ENCODE measurements around the gene ITM2B. TPM values are rescaled to one million over a fixed set of nuclear protein-coding genes. Genes with fewer than 3 reads are reported as not detected.

ITM2B gene
- total RNA-seq (2014; rRNA removed; shearing (Covaris generic)) (263 and 295 TPM in 2 replicates), polyA plus RNA-seq (2016; fragmentation: Nextera tagmentation; extraction: Ambion mirVana) (689 and 690 TPM in 2 replicates)

- WGBS, 2 experiments (ENCODE audit: low coverage in 1 of 2, low lambda C conversion rate in 2 of 2, missing lambda C conversion rate in 2 of 2): 1 to 2% methylated on average over 51 to 55 of the region's 94 CpGs
- Histone ChIP-seq H3K79me2 (ENCODE audit: insufficient read depth) (peaks cover 50% of the 10 kb centered on the region), H3F3A (ENCODE audit: insufficient read depth) (peaks cover 25% of the 10 kb centered on the region), H4K20me1 (ENCODE audit: insufficient read depth) (peaks cover 14% of the 10 kb centered on the region; the same call in 1 of the 2 replicates), H3K4me2 (ENCODE audit: unreplicated experiment) (peak within 1 kb of the TSS; percentile 100), H3K4me1 (ENCODE audit: insufficient read depth) (peaks cover 32% of the 10 kb centered on the region), H3K36me3 (ENCODE audit: low read depth) (no peaks in the 10 kb centered on the region), H3K9me3 (ENCODE audit: low read depth) (no peaks in the 10 kb centered on the region), H3K9me2 (ENCODE audit: insufficient read depth) (no peaks in the 10 kb centered on the region), H3K27ac (peak within 1 kb of the TSS; percentile 88), H2AFZ (peak within 1 kb of the TSS; percentile 93), H3K9ac (peak within 1 kb of the TSS; percentile 94), H3K4me3 (peak within 1 kb of the TSS; percentile 91), H3K27me3 (replicated peaks; ENCODE audit: insufficient read depth) (no peaks in the 10 kb centered on the region)
- in situ Hi-C loops (cut with MboI): no loop called here
- TF ChIP-seq EZH2 (IDR thresholded peaks at IDR 0.05; ENCODE audit: insufficient read depth, poor library complexity, severe bottlenecking) (no peak), EZH2phosphoT487 (IDR thresholded peaks at IDR 0.05; ENCODE audit: insufficient read depth, low read depth) (no peak)
- DNase-seq: peak; percentile 90
Measured at GRCh38 chr13:48233046-48233888, at the start of gene ITM2B. TSS of gene ITM2B (plus strand) at chr13:48233206. CDS start at chr13:48233361, 155 bp downstream.

GRCh38 chr13:48184260-48184659 is 48.7 kb upstream of the ITM2B start:
- Histone ChIP-seq H3K27ac (no peak overlapping the region), H3K4me1 (ENCODE audit: insufficient read depth) (no peaks in the 10 kb centered on the region), H3K36me3 (ENCODE audit: low read depth) (no peaks in the 10 kb centered on the region), H3K9me2 (ENCODE audit: insufficient read depth) (no peaks in the 10 kb centered on the region), H3K9me3 (ENCODE audit: low read depth) (no peaks in the 10 kb centered on the region), H4K20me1 (ENCODE audit: insufficient read depth) (no peaks in the 10 kb centered on the region), H3K4me3 (no peak overlapping the region), H3F3A (ENCODE audit: insufficient read depth) (no peaks in the 10 kb centered on the region), H3K4me2 (ENCODE audit: unreplicated experiment) (no peak overlapping the region), H3K79me2 (ENCODE audit: insufficient read depth) (no peaks in the 10 kb centered on the region), H2AFZ (no peak overlapping the region), H3K9ac (no peak overlapping the region), H3K27me3 (replicated peaks; ENCODE audit: insufficient read depth) (0 out of 2 replicates have a peak, but pooled peaks cover 3% of the 10 kb centered on the region)
- 71 to 75% methylated on average over 4 of the region's 4 CpGs for WGBS, 2 experiments (ENCODE audit: low coverage in 1 of 2, low lambda C conversion rate in 2 of 2, missing lambda C conversion rate in 2 of 2)
- no peak for DNase-seq
- TF ChIP-seq EZH2phosphoT487 (IDR thresholded peaks at IDR 0.05; ENCODE audit: insufficient read depth, low read depth) (no peak), EZH2 (IDR thresholded peaks at IDR 0.05; ENCODE audit: insufficient read depth, poor library complexity, severe bottlenecking) (no peak)
- in situ Hi-C loops (cut with MboI): no loop called here

GRCh38 chr13:48185018-48185417 is 48.0 kb upstream of the ITM2B start:
- Histone ChIP-seq H3K9ac (no peak overlapping the region), H3F3A (ENCODE audit: insufficient read depth) (no peaks in the 10 kb centered on the region), H3K27me3 (replicated peaks; ENCODE audit: insufficient read depth) (0 out of 2 replicates have a peak, but pooled peaks cover 3% of the 10 kb centered on the region), H3K27ac (no peak overlapping the region), H3K4me3 (no peak overlapping the region), H2AFZ (peak overlapping the region; percentile 11; the same call in 1 of the 2 replicates), H3K36me3 (ENCODE audit: low read depth) (no peaks in the 10 kb centered on the region), H4K20me1 (ENCODE audit: insufficient read depth) (no peaks in the 10 kb centered on the region), H3K4me1 (ENCODE audit: insufficient read depth) (no peaks in the 10 kb centered on the region), H3K79me2 (ENCODE audit: insufficient read depth) (no peaks in the 10 kb centered on the region), H3K4me2 (ENCODE audit: unreplicated experiment) (no peak overlapping the region), H3K9me2 (ENCODE audit: insufficient read depth) (no peaks in the 10 kb centered on the region), H3K9me3 (ENCODE audit: low read depth) (no peaks in the 10 kb centered on the region)
- in situ Hi-C loops (cut with MboI): no loop called here
- TF ChIP-seq EZH2 (IDR thresholded peaks at IDR 0.05; ENCODE audit: insufficient read depth, poor library complexity, severe bottlenecking): no peak
- no peak for TF ChIP-seq EZH2phosphoT487 (IDR thresholded peaks at IDR 0.05; ENCODE audit: insufficient read depth, low read depth)
- peak; percentile 27 for DNase-seq

GRCh38 chr13:48186722-48187121 is 46.3 kb upstream of the ITM2B start:
- in situ Hi-C loops (cut with MboI): no loop called here
- TF ChIP-seq EZH2 (IDR thresholded peaks at IDR 0.05; ENCODE audit: insufficient read depth, poor library complexity, severe bottlenecking): no peak
- no peak for TF ChIP-seq EZH2phosphoT487 (IDR thresholded peaks at IDR 0.05; ENCODE audit: insufficient read depth, low read depth)
- Histone ChIP-seq H3K27me3 (replicated peaks; ENCODE audit: insufficient read depth) (0 out of 2 replicates have a peak, but pooled peaks cover 3% of the 10 kb centered on the region), H3K4me1 (ENCODE audit: insufficient read depth) (no peaks in the 10 kb centered on the region), H3K79me2 (ENCODE audit: insufficient read depth) (no peaks in the 10 kb centered on the region), H3K4me3 (no peak overlapping the region), H2AFZ (no peak overlapping the region), H3K9me3 (ENCODE audit: low read depth) (no peaks in the 10 kb centered on the region), H3K9ac (no peak overlapping the region), H3K27ac (no peak overlapping the region), H4K20me1 (ENCODE audit: insufficient read depth) (no peaks in the 10 kb centered on the region), H3K36me3 (ENCODE audit: low read depth) (no peaks in the 10 kb centered on the region), H3K4me2 (ENCODE audit: unreplicated experiment) (no peak overlapping the region), H3F3A (ENCODE audit: insufficient read depth) (no peaks in the 10 kb centered on the region), H3K9me2 (ENCODE audit: insufficient read depth) (no peaks in the 10 kb centered on the region)
- no peak for DNase-seq
- WGBS, 2 experiments (ENCODE audit: low coverage in 1 of 2, low lambda C conversion rate in 2 of 2, missing lambda C conversion rate in 2 of 2): 100% methylated on average over 1 of the region's 1 CpG
